ENCODE data around the gene CELF1. TPM values are rescaled to one million over a fixed set of nuclear protein-coding genes. Genes with fewer than 3 reads are reported as not detected.

CELF1 gene
- total RNA-seq, 1 donor from 2014 or later: 97.5 TPM

- no peak within 1 kb of the TSS for H3K27ac ChIP-seq
- DNase-seq: no peak
- H3K4me1 ChIP-seq: no peaks in the 10 kb centered on the region
- H3K27me3 ChIP-seq: peaks cover 7% of the 10 kb centered on the region
- peaks cover 37% of the 10 kb centered on the region for H3K36me3 ChIP-seq
- H3K9me3 ChIP-seq: no peaks in the 10 kb centered on the region
- TF ChIP-seq CTCF (IDR thresholded peaks at IDR 0.05): no peak
- intact Hi-C loops (cut with DNase I): no loop called here
- H3K4me3 ChIP-seq: no peak within 1 kb of the TSS
- ATAC-seq: no peak
Measured at GRCh38 chr11:47586098-47586855, 33.3 kb upstream of the CELF1 start, which contains the start of gene FAM180B. FAM180B (plus strand) TSS chr11:47586678; CDS start chr11:47586769, 91 bp downstream.

DNA sequence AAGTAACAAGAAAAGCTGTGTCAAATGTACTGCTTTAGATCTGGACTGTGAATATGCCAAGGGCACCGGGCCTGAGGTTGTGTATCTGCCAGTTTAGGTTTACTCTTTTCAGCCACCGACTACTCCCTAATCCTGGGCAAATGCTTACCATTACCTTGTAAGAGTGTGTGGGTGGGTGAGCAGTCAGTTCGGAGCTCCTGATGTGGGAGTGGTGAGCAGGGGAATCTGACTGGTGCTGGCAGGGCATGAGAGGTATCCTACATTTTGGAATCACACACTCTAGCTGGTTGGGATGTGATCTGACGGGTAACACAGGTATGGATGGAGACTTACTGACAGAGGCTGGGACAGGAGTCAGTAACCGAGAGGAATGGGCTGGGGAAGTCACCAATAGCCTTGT lies 30.9 kb upstream of the CELF1 start:
- ATAC-seq: no peak
- H3K9me3 ChIP-seq: no peaks in the 10 kb centered on the region
- no peak for TF ChIP-seq CTCF (IDR thresholded peaks at IDR 0.05)
- H3K4me1 ChIP-seq: peaks cover 4% of the 10 kb centered on the region
- no peaks in the 10 kb centered on the region for H3K27me3 ChIP-seq
- H3K27ac ChIP-seq: no peak overlapping the region
- intact Hi-C loops (cut with DNase I): no loop called here
- no peak for DNase-seq
- no peak overlapping the region for H3K4me3 ChIP-seq
- H3K36me3 ChIP-seq: peaks cover 47% of the 10 kb centered on the region

- peak within 1 kb of the TSS; percentile 90 for H3K27ac ChIP-seq
- H3K36me3 ChIP-seq: peaks cover 71% of the 10 kb centered on the region
- no peak for TF ChIP-seq CTCF (IDR thresholded peaks at IDR 0.05)
Measured at GRCh38 chr11:47578524-47579494, 25.9 kb upstream of the CELF1 start, which contains the start of the genes KBTBD4 and NDUFS3. KBTBD4 (minus strand) TSS chr11:47578970; CDS start chr11:47578951, 19 bp downstream. NDUFS3 (plus strand) TSS chr11:47579074; CDS start chr11:47579092, 18 bp downstream.

GRCh38 chr11:47577460-47578041 lies 24.6 kb upstream of the CELF1 start:
- Histone ChIP-seq H3K36me3 (peaks cover 71% of the 10 kb centered on the region), H3K27ac (peak overlapping the region; percentile 90), H3K27me3 (no peaks in the 10 kb centered on the region), H3K4me1 (peaks cover 18% of the 10 kb centered on the region), H3K9me3 (no peaks in the 10 kb centered on the region), H3K4me3 (peak overlapping the region; percentile 90)
- DNase-seq (no peak), ATAC-seq (no peak)
- TF ChIP-seq CTCF (IDR thresholded peaks at IDR 0.05): no peak
- intact Hi-C loops (cut with DNase I): no loop called here

More at GRCh38 chr11:47578524-47579494, 25.9 kb upstream of the CELF1 start, which contains the start of the genes KBTBD4 and NDUFS3:
- peak within 1 kb of the TSS; percentile 90 for H3K4me3 ChIP-seq
- intact Hi-C loops (cut with DNase I): no loop called here
- peak; percentile 98 for ATAC-seq
- H3K4me1 ChIP-seq: peaks cover 18% of the 10 kb centered on the region
- no peaks in the 10 kb centered on the region for H3K27me3 ChIP-seq
- H3K9me3 ChIP-seq: no peaks in the 10 kb centered on the region
- peak; percentile 91 for DNase-seq

DNA sequence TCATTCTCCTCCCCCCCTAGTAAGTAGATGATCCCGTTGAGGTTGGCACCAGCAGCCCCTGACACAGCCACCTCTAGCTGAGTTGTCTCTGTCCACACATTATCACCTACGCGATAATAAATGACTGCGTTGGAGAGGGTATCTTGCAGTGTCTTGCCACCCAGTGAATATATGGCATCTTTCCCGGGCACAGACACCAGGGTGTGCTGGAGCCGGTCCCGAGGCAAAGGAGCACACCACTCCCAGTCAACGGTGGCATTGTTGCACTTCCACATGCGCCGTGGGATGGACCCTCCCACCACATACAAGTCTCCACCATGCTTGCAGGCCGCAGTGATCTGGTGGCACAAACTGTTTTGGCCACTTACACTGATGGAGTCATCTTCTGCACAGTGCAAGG lies 20.4 kb upstream of the CELF1 start:
- Histone ChIP-seq H3K4me3 (no peak overlapping the region), H3K36me3 (peaks cover 73% of the 10 kb centered on the region), H3K27me3 (no peaks in the 10 kb centered on the region), H3K27ac (no peak overlapping the region), H3K9me3 (no peaks in the 10 kb centered on the region), H3K4me1 (peaks cover 19% of the 10 kb centered on the region)
- peak; percentile 44 for DNase-seq
- no peak for TF ChIP-seq CTCF (IDR thresholded peaks at IDR 0.05)
- ATAC-seq: no peak
- intact Hi-C loops (cut with DNase I): no loop called here

All from upper lobe of right lung (tissue), 1 donor.